Small intestine (tissue), 7 donors: ENCODE measurements around the gene LRRC73. TPM values are rescaled to one million over a fixed set of nuclear protein-coding genes. Genes with fewer than 3 reads are reported as not detected.
"Not testable (repeated sequence)": the region's sequence is repeated elsewhere in the genome, so short reads cannot be mapped to it uniquely, and the experiment has no call there.

Experiments used
- DNase-seq, 2 donors: peaks; one replicate each; pipeline versions ENCODE4 v3.0.0 to v3.0.0-alpha.2; 2013
- FAIRE-seq: peaks from 2 replicates; lab custom pipeline; 2012; peaks lifted over from hg19 to GRCh38; lab: Jason Lieb, UNC
- H3K27ac ChIP-seq, 3 donors: one replicate each; pipeline ENCODE4 v1.5.1; 2013; ENCODE audit warnings: low read length in 2 of 3, mild to moderate bottlenecking in 2 of 3, control low read depth in 1 of 3, inconsistent platforms in 1 of 3, low read depth in 1 of 3, moderate library complexity in 1 of 3
- H3K27me3 ChIP-seq, 3 donors: one replicate each; pipeline ENCODE4 v1.6.1; 2013; ENCODE audit warnings: low read length in 3 of 3, inconsistent platforms in 1 of 3; ENCODE audit not compliant: control insufficient read depth in 3 of 3, insufficient read depth in 3 of 3
- H3K36me3 ChIP-seq, 3 donors: one replicate each; pipeline ENCODE4 v1.6.1; 2013; ENCODE audit warnings: low read length in 3 of 3, inconsistent platforms in 1 of 3, low read depth in 1 of 3, mild to moderate bottlenecking in 1 of 3, moderate library complexity in 1 of 3; ENCODE audit not compliant: control insufficient read depth in 3 of 3, insufficient read depth in 2 of 3
- H3K4me1 ChIP-seq, 3 donors: one replicate each; pipeline ENCODE4 v1.6.1; 2013; ENCODE audit warnings: low read length in 2 of 3, inconsistent platforms in 1 of 3, low read depth in 1 of 3, mild to moderate bottlenecking in 1 of 3, moderate library complexity in 1 of 3; ENCODE audit not compliant: control insufficient read depth in 3 of 3, insufficient read depth in 2 of 3
- H3K4me3 ChIP-seq, 3 donors: one replicate each; pipeline ENCODE4 v1.5.1; 2013; ENCODE audit warnings: low read length in 3 of 3, control low read depth in 1 of 3, inconsistent platforms in 1 of 3, low read depth in 1 of 3, mild to moderate bottlenecking in 1 of 3, moderate library complexity in 1 of 3
- H3K9me3 ChIP-seq, 2 donors: one replicate each; pipeline ENCODE4 v1.6.1; 2013; ENCODE audit warnings: low read depth in 1 of 2, low read length in 1 of 2; ENCODE audit not compliant: control insufficient read depth in 2 of 2, insufficient read depth in 1 of 2
- WGBS, 3 donors: extraction: QIAGEN DNeasy Blood & Tissue Kit; methylation state at CpG; one replicate each; pipeline ENCODE4 v1.1.7; 2013; 5-methylcytosine and 5-hydroxymethylcytosine counted together
- polyA plus RNA-seq, 4 donors: library from polyadenylated mRNA; stranded (reverse) in 3 of 4; unstranded in 1 of 4; fragments of 200-250 nt in 3 of 4; fragments of 120-200 nt in 1 of 4; gene quantifications; one replicate each; pipeline versions ENCODE4 v1.2.1 to v1.2.3, GENCODE V29; 2013
- donor health status: healthy with polysubstance abuse.
- donor health status: control.
- donor health status: control.
- donor health status: Bipolar disorder and iron deficiency.
- donor health status: healthy.

The LRRC73 gene
- polyA plus RNA-seq, 4 donors: 0.22 to 0.54 (median 0.38) TPM

- 87 to 91% (median 88%) methylated on average over 12 of the region's 12 CpGs for WGBS, 3 donors
- peaks cover 8 to 27% (median 8%) of the 10 kb centered on the region in 3 donors for H3K4me1 ChIP-seq
- no peak overlapping the region for H3K4me3 ChIP-seq
- H3K27ac ChIP-seq: peak overlapping the region in 1 of 3 donors; percentile 15
- no peak for DNase-seq
- no peak for FAIRE-seq
- H3K27me3 ChIP-seq: no peaks in the 10 kb centered on the region
- no peaks in the 10 kb centered on the region for H3K9me3 ChIP-seq
- H3K36me3 ChIP-seq: peaks cover 8 to 91% (median 23%) of the 10 kb centered on the region in 3 donors
These were observed 10.9 kb downstream of the LRRC73 start for GRCh38 chr6:43499028-43499815.

DNA sequence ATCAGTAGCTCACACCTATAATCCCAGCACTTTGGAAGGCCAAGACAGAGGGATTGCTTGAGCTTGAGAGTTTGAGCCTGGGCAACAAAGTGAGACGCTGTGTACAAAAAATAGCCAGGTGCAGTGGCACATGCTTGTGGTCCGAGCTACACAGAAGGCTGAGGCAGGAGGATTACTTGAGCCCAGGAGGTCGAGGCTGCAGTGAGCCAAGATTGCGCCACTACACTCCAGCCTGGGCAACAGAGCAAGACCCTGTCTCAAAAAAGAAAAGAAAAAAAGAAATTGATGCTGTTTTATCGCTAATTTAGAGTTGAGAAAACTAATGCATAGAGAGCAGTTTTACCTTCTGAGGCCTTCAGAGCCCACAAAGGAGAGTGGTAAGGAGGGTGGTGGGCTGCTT lies 11.9 kb downstream of the LRRC73 start:
- not testable (repeated sequence) for DNase-seq, FAIRE-seq, H3K9me3 ChIP-seq, H3K27me3 ChIP-seq, H3K27ac ChIP-seq, H3K4me3 ChIP-seq
- WGBS, 3 donors: 97% methylated on average over 5 of the region's 5 CpGs
- Histone ChIP-seq H3K36me3 (peaks cover 8 to 86% (median 18%) of the 10 kb centered on the region in 3 donors), H3K4me1 (peaks cover 8 to 36% (median 12%) of the 10 kb centered on the region in 3 donors)

- Histone ChIP-seq H3K27me3 (no peaks in the 10 kb centered on the region), H3K9me3 (no peaks in the 10 kb centered on the region), H3K4me3 (no peak overlapping the region), H3K36me3 (peaks cover 8 to 82% (median 17%) of the 10 kb centered on the region in 3 donors), H3K4me1 (peaks cover 8 to 42% (median 16%) of the 10 kb centered on the region in 3 donors), H3K27ac (no peak overlapping the region)
- FAIRE-seq: no peak
- DNase-seq: no peak
- WGBS, 3 donors: 94 to 97% (median 95%) methylated on average over 12 of the region's 12 CpGs
These were observed 12.5 kb downstream of the LRRC73 start for GRCh38 chr6:43497689-43498088.

DNA sequence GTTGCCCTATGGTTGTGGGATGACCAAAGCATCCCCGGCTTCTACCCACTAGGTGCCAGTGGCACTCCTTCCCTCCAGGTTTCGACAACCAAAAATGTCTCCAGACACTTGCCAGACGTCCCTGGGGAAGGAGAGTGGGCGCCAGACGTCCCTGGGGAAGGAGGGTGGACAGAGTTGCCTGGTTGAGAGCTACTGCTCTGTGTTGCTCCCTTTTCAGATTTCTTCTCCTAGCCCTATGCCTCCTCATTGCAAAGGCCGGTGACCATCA lies 13.1 kb downstream of the LRRC73 start:
- 92 to 94% (median 94%) methylated on average over 6 of the region's 6 CpGs for WGBS, 3 donors
- Histone ChIP-seq H3K4me1 (peaks cover 9 to 49% (median 20%) of the 10 kb centered on the region in 3 donors), H3K27ac (no peak overlapping the region), H3K4me3 (no peak overlapping the region), H3K9me3 (no peaks in the 10 kb centered on the region), H3K27me3 (no peaks in the 10 kb centered on the region), H3K36me3 (peaks cover 8 to 82% (median 16%) of the 10 kb centered on the region in 3 donors)
- FAIRE-seq: no peak
- DNase-seq: no peak

- no peaks in the 10 kb centered on the region for H3K9me3 ChIP-seq
- peaks cover 13 to 53% (median 23%) of the 10 kb centered on the region in 3 donors for H3K4me1 ChIP-seq
- 72 to 84% (median 77%) methylated on average over 16 to 18 of the region's 18 CpGs for WGBS, 3 donors
- H3K27ac ChIP-seq: no peak overlapping the region
- H3K4me3 ChIP-seq: no peak overlapping the region
- FAIRE-seq: no peak
- peaks cover 8 to 85% (median 16%) of the 10 kb centered on the region in 3 donors for H3K36me3 ChIP-seq
- H3K27me3 ChIP-seq: no peaks in the 10 kb centered on the region
- peak in 1 of 2 donors; percentile 62 for DNase-seq
These were observed 13.6 kb downstream of the LRRC73 start for GRCh38 chr6:43496370-43497128.

DNA sequence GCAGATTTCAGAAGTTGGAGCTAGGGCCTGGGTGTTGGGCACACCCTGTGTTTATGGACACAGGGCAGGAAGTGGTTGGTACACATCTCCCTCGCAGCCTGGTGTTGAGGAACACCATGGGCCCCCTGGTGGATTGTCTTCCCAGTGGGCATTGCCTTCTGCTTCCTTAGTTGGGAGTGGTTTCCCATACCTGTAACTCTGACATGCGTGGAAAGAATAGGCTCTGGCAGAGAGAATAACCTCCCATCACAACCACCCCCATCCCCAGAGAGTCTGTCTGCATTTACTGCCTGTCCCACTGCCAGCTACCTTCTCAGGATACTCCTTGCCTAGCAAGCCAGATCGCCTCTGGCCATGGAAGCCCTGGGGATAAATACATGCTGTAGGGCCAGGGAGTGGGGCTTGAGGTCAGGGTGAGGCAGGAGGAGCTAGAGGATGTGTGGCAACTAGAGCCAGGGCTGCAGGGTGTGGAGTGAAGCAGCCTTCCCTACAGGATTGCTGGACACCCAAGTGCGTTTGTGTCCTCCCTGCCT lies 14.7 kb downstream of the LRRC73 start:
- H3K4me1 ChIP-seq: peaks cover 13 to 53% (median 23%) of the 10 kb centered on the region in 3 donors
- FAIRE-seq: no peak
- no peaks in the 10 kb centered on the region for H3K9me3 ChIP-seq
- peak; percentile 45 to 61 for DNase-seq
- no peaks in the 10 kb centered on the region for H3K27me3 ChIP-seq
- WGBS, 3 donors: 76 to 81% (median 76%) methylated on average over 4 of the region's 4 CpGs
- H3K27ac ChIP-seq: peak overlapping the region in 1 of 3 donors; percentile 17
- peaks cover 0 to 74% (median 8%) of the 10 kb centered on the region in 3 donors for H3K36me3 ChIP-seq
- no peak overlapping the region for H3K4me3 ChIP-seq

- Histone ChIP-seq H3K9me3 (no peaks in the 10 kb centered on the region), H3K27me3 (no peaks in the 10 kb centered on the region), H3K27ac (peak overlapping the region in 1 of 3 donors; percentile 93), H3K4me1 (peaks cover 13 to 53% (median 27%) of the 10 kb centered on the region in 3 donors), H3K4me3 (no peak overlapping the region), H3K36me3 (peaks cover 0 to 71% (median 4%) of the 10 kb centered on the region in 3 donors)
- FAIRE-seq: no peak
- no peak for DNase-seq
- WGBS, 3 donors: 91 to 94% (median 93%) methylated on average over 4 of the region's 4 CpGs
These were observed 15.4 kb downstream of the LRRC73 start for GRCh38 chr6:43494766-43495165.

DNA sequence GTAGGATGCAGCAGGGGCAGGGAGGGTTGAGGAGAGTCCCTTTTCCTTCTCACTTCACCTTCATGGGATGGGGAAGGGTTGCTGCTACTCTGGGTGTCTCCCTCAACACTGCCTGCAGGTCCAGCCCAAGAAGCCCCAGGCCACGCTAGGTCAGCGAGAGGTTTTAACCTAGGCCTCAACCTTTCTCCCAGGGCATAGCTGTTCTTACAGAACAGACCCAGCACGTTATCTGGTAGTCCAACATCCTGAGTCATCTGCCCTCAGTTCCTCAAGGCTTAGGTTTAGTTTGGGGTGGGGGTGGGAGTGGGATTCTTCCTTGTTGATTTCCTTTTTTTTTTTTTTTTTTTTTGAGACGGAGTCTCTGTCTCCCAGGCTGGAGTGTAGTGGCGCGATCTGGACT lies 15.8 kb downstream of the LRRC73 start:
- Histone ChIP-seq H3K27me3 (no peaks in the 10 kb centered on the region), H3K4me3 (no peak overlapping the region), H3K4me1 (peaks cover 13 to 53% (median 27%) of the 10 kb centered on the region in 3 donors), H3K9me3 (no peaks in the 10 kb centered on the region), H3K27ac (peak overlapping the region; percentile 61 to 93 (median 70)), H3K36me3 (peaks cover 0 to 71% (median 3%) of the 10 kb centered on the region in 3 donors)
- 73 to 93% (median 82%) methylated on average over 6 of the region's 6 CpGs for WGBS, 3 donors
- FAIRE-seq (no peak), DNase-seq (no peak)
